Measurements from ENCODE around the gene PIAS1.

The PIAS1 gene

GRCh38 chr15:68191555-68191954 lies 137.4 kb downstream of the PIAS1 start:
- DNase-seq (ENCODE audit: insufficient read length, low spot score), result no peak
- TF ChIP-seq CTCF (IDR thresholded peaks at IDR 0.05; ENCODE audit: insufficient read depth, missing control alignments), result no peak
- FAIRE-seq, result no peak

- no peak for DNase-seq (ENCODE audit: insufficient read length, low spot score)
- no peak for FAIRE-seq
- TF ChIP-seq CTCF (IDR thresholded peaks at IDR 0.05; ENCODE audit: insufficient read depth, missing control alignments), result no peak
Measured at GRCh38 chr15:68192117-68192516, 138.0 kb downstream of the PIAS1 start.

GRCh38 chr15:68192804-68193486 lies 138.8 kb downstream of the PIAS1 start:
- FAIRE-seq, result no peak
- TF ChIP-seq CTCF (IDR thresholded peaks at IDR 0.05; ENCODE audit: insufficient read depth, missing control alignments), result no peak
- DNase-seq (ENCODE audit: insufficient read length, low spot score), result no peak

- TF ChIP-seq CTCF (IDR thresholded peaks at IDR 0.05; ENCODE audit: insufficient read depth, missing control alignments), result no peak
- no peak for DNase-seq (ENCODE audit: insufficient read length, low spot score)
- FAIRE-seq, result no peak
Measured at GRCh38 chr15:68195336-68196112, 141.4 kb downstream of the PIAS1 start.

GRCh38 chr15:68196445-68197169 lies 142.5 kb downstream of the PIAS1 start:
- TF ChIP-seq CTCF (IDR thresholded peaks at IDR 0.05; ENCODE audit: insufficient read depth, missing control alignments), result no peak
- no peak for DNase-seq (ENCODE audit: insufficient read length, low spot score)
- no peak for FAIRE-seq

GRCh38 chr15:68197170-68197492 lies 143.0 kb downstream of the PIAS1 start:
- DNase-seq (ENCODE audit: insufficient read length, low spot score), result no peak
- no peak for FAIRE-seq
- no peak for TF ChIP-seq CTCF (IDR thresholded peaks at IDR 0.05; ENCODE audit: insufficient read depth, missing control alignments)

All from D721Med (cell line).